Activated CD4-positive, alpha-beta T cell treated with anti-CD3 and anti-CD28 coated beads, Interleukin-2, amount 10 ng/mL, durations not matched to agents 24 days and 14 days (primary cell): ENCODE data around the gene METTL14. TPM values are rescaled to one million over a fixed set of nuclear protein-coding genes. Genes with fewer than 3 reads are reported as not detected.
A peak's percentile ranks its signal among the peaks of the same experiment; 100 is the strongest.
"Not testable (repeated sequence)": the region's sequence is repeated elsewhere in the genome, so short reads cannot be mapped to it uniquely, and the experiment has no call there.

Experiments used
- DNase-seq: peaks from one replicate; pipeline ENCODE4 v3.0.0; 2022
- H3K27ac Mint-ChIP-seq: one replicate; pipeline ENCODE4 v1.8.0; 2022; ENCODE audit warnings: mild to moderate bottlenecking, mixed read lengths
- H3K27me3 Mint-ChIP-seq: one replicate; pipeline ENCODE4 v1.8.0; 2022; ENCODE audit warnings: mixed read lengths
- H3K36me3 Mint-ChIP-seq: one replicate; pipeline ENCODE4 v1.8.0; 2022; ENCODE audit warnings: low read depth, mild to moderate bottlenecking, mixed read lengths
- H3K4me1 Mint-ChIP-seq: one replicate; pipeline ENCODE4 v1.8.0; 2021; ENCODE audit warnings: mixed read lengths
- H3K4me3 Mint-ChIP-seq: one replicate; pipeline ENCODE4 v1.8.0; 2022; ENCODE audit warnings: mild to moderate bottlenecking, moderate library complexity, mixed read lengths
- H3K9me3 Mint-ChIP-seq: one replicate; pipeline ENCODE4 v1.8.0; 2021; ENCODE audit warnings: mixed read lengths
- intact Hi-C: fragments of 100-400 bp; cut with micrococcal nuclease; formaldehyde crosslinking; loops from one replicate; pipeline ENCODE4 v1.15.1; 2023
- total RNA-seq: library from RNA; stranded (reverse); gene quantifications from 2 replicates; pipeline ENCODE4 v1.2.3, GENCODE V29; 2022

METTL14 gene
- 50.2 and 51.9 TPM in 2 replicates for total RNA-seq

GRCh38 chr4:118684873-118685811 is at the start of gene METTL14:
Gene METTL14, plus strand, starts transcription at chr4:118685392. Its CDS starts 143 bp downstream, at chr4:118685535.
- Mint-ChIP-seq H3K9me3 (no peaks in the 10 kb centered on the region), H3K27ac (peak within 1 kb of the TSS; percentile 95), H3K4me3 (peak within 1 kb of the TSS; percentile 98), H3K36me3 (peaks cover 10% of the 10 kb centered on the region), H3K27me3 (peaks cover 2% of the 10 kb centered on the region), H3K4me1 (peaks cover 11% of the 10 kb centered on the region)
- intact Hi-C loops, result loop anchor here (1.0 to 10.0 kb wide), 6 partner anchors 94 to 770 kb away; partner anchors contain the start of genes SEC24D and USP53
- peak; percentile 96 for DNase-seq

- H3K9me3 Mint-ChIP-seq, intact Hi-C loops, H3K27me3 Mint-ChIP-seq, H3K4me1 Mint-ChIP-seq, H3K4me3 Mint-ChIP-seq, DNase-seq, H3K36me3 Mint-ChIP-seq, H3K27ac Mint-ChIP-seq: not testable (repeated sequence)
These were observed 49.1 kb upstream of the METTL14 start for GRCh38 chr4:118636126-118636525.

- intact Hi-C loops, H3K36me3 Mint-ChIP-seq, H3K27me3 Mint-ChIP-seq, H3K27ac Mint-ChIP-seq, H3K4me3 Mint-ChIP-seq, H3K9me3 Mint-ChIP-seq, H3K4me1 Mint-ChIP-seq: not testable (repeated sequence)
- DNase-seq, result peak; percentile 74
These were observed 20.5 kb upstream of the METTL14 start for GRCh38 chr4:118664665-118665064.

- peak; percentile 87 for DNase-seq
- H3K27ac Mint-ChIP-seq, H3K36me3 Mint-ChIP-seq, H3K4me3 Mint-ChIP-seq, H3K4me1 Mint-ChIP-seq, intact Hi-C loops, H3K9me3 Mint-ChIP-seq, H3K27me3 Mint-ChIP-seq: not testable (repeated sequence)
These were observed 16.0 kb upstream of the METTL14 start for GRCh38 chr4:118669220-118669619.

GRCh38 chr4:118670968-118671367 is 14.2 kb upstream of the METTL14 start:
- H3K9me3 Mint-ChIP-seq, H3K4me1 Mint-ChIP-seq, DNase-seq, H3K36me3 Mint-ChIP-seq, H3K27ac Mint-ChIP-seq, H3K4me3 Mint-ChIP-seq, H3K27me3 Mint-ChIP-seq, intact Hi-C loops: not testable (repeated sequence)

- Mint-ChIP-seq H3K27me3 (no peaks in the 10 kb centered on the region), H3K4me1 (no peaks in the 10 kb centered on the region), H3K27ac (no peak overlapping the region), H3K36me3 (no peaks in the 10 kb centered on the region), H3K4me3 (no peak overlapping the region), H3K9me3 (no peaks in the 10 kb centered on the region)
- no peak for DNase-seq
- intact Hi-C loops, result no loop called here
These were observed 9.1 kb upstream of the METTL14 start for GRCh38 chr4:118676128-118676527.

GRCh38 chr4:118680808-118681207 is 4.4 kb upstream of the METTL14 start:
- Mint-ChIP-seq H3K27ac (no peak overlapping the region), H3K27me3 (peaks cover 2% of the 10 kb centered on the region), H3K36me3 (no peaks in the 10 kb centered on the region), H3K4me3 (no peak overlapping the region), H3K4me1 (peaks cover 5% of the 10 kb centered on the region), H3K9me3 (no peaks in the 10 kb centered on the region)
- intact Hi-C loops, result loop anchor here (10.0 kb wide), 2 partner anchors 614 to 774 kb away; no protein-coding TSS in a partner anchor
- no peak for DNase-seq

- no peak for DNase-seq
- Mint-ChIP-seq H3K9me3 (no peaks in the 10 kb centered on the region), H3K4me3 (no peak overlapping the region), H3K4me1 (peaks cover 11% of the 10 kb centered on the region), H3K27ac (no peak overlapping the region), H3K27me3 (peaks cover 2% of the 10 kb centered on the region), H3K36me3 (peaks cover 3% of the 10 kb centered on the region)
- intact Hi-C loops, result loop anchor here (10.0 kb wide), 2 partner anchors 612 to 772 kb away; no protein-coding TSS in a partner anchor
These were observed 2.3 kb upstream of the METTL14 start for GRCh38 chr4:118682928-118683327.

GRCh38 chr4:118683513-118683912 is 1.7 kb upstream of the METTL14 start:
- intact Hi-C loops, result loop anchor here (10.0 kb wide), 2 partner anchors 611 to 771 kb away; no protein-coding TSS in a partner anchor
- H3K36me3 Mint-ChIP-seq, result peaks cover 3% of the 10 kb centered on the region
- peaks cover 2% of the 10 kb centered on the region for H3K27me3 Mint-ChIP-seq
- no peak for DNase-seq
- peaks cover 11% of the 10 kb centered on the region for H3K4me1 Mint-ChIP-seq
- H3K27ac Mint-ChIP-seq, result no peak overlapping the region
- no peaks in the 10 kb centered on the region for H3K9me3 Mint-ChIP-seq
- H3K4me3 Mint-ChIP-seq, result no peak overlapping the region

- H3K9me3 Mint-ChIP-seq, result no peaks in the 10 kb centered on the region
- peaks cover 2% of the 10 kb centered on the region for H3K4me1 Mint-ChIP-seq
- H3K27me3 Mint-ChIP-seq, result no peaks in the 10 kb centered on the region
- H3K27ac Mint-ChIP-seq, result no peak overlapping the region
- intact Hi-C loops, result no loop called here
- no peak overlapping the region for H3K4me3 Mint-ChIP-seq
- H3K36me3 Mint-ChIP-seq, result peaks cover 48% of the 10 kb centered on the region
- DNase-seq, result no peak
These were observed 17.9 kb downstream of the METTL14 start for GRCh38 chr4:118703118-118703517.

GRCh38 chr4:118711052-118711451 is 25.9 kb downstream of the METTL14 start:
- intact Hi-C loops, result no loop called here
- DNase-seq, result no peak
- H3K27ac Mint-ChIP-seq, result no peak overlapping the region
- peaks cover 11% of the 10 kb centered on the region for H3K4me1 Mint-ChIP-seq
- H3K36me3 Mint-ChIP-seq, result peaks cover 35% of the 10 kb centered on the region
- H3K27me3 Mint-ChIP-seq, result no peaks in the 10 kb centered on the region
- H3K9me3 Mint-ChIP-seq, result no peaks in the 10 kb centered on the region
- no peak overlapping the region for H3K4me3 Mint-ChIP-seq

- peaks cover 29% of the 10 kb centered on the region for H3K36me3 Mint-ChIP-seq
- no peaks in the 10 kb centered on the region for H3K27me3 Mint-ChIP-seq
- no peak overlapping the region for H3K4me3 Mint-ChIP-seq
- no peaks in the 10 kb centered on the region for H3K9me3 Mint-ChIP-seq
- H3K27ac Mint-ChIP-seq, result no peak overlapping the region
- peaks cover 11% of the 10 kb centered on the region for H3K4me1 Mint-ChIP-seq
- intact Hi-C loops, result no loop called here
- no peak for DNase-seq
These were observed 27.7 kb downstream of the METTL14 start for GRCh38 chr4:118712872-118713271.

- Mint-ChIP-seq H3K4me3 (no peak overlapping the region), H3K27me3 (no peaks in the 10 kb centered on the region), H3K9me3 (no peaks in the 10 kb centered on the region), H3K4me1 (peaks cover 9% of the 10 kb centered on the region), H3K36me3 (peaks cover 24% of the 10 kb centered on the region), H3K27ac (no peak overlapping the region)
- no peak for DNase-seq
- intact Hi-C loops, result no loop called here
These were observed 29.5 kb downstream of the METTL14 start for GRCh38 chr4:118714682-118715081.

GRCh38 chr4:118716304-118716703 is 31.1 kb downstream of the METTL14 start:
- no peaks in the 10 kb centered on the region for H3K9me3 Mint-ChIP-seq
- H3K27me3 Mint-ChIP-seq, result no peaks in the 10 kb centered on the region
- H3K4me3 Mint-ChIP-seq, result no peak overlapping the region
- peaks cover 9% of the 10 kb centered on the region for H3K4me1 Mint-ChIP-seq
- DNase-seq, result no peak
- intact Hi-C loops, result no loop called here
- peaks cover 18% of the 10 kb centered on the region for H3K36me3 Mint-ChIP-seq
- no peak overlapping the region for H3K27ac Mint-ChIP-seq
